Parathyroid adenoma (tissue), 2 donors: Measurements from ENCODE around the gene CAMK2D.

Experiments used
- H2AFZ ChIP-seq: fragments of 300-600 bp; sonication (generic); one replicate; pipeline ENCODE4 v1.7.0; 2017; ENCODE audit warnings: antibody characterized with exemption, mild to moderate bottlenecking
- H3K27ac ChIP-seq: fragments of 300-600 bp; sonication (generic); one replicate; pipeline ENCODE4 v1.7.0; 2017
- H3K27me3 ChIP-seq: fragments of 300-600 bp; sonication (generic); one replicate; pipeline ENCODE4 v1.7.0; 2017; ENCODE audit warnings: low read length; ENCODE audit not compliant: control insufficient read depth, insufficient read depth
- H3K36me3 ChIP-seq: fragments of 300-600 bp; sonication (generic); one replicate; pipeline ENCODE4 v1.7.0; 2017; ENCODE audit warnings: low read length; ENCODE audit not compliant: control insufficient read depth, insufficient read depth
- H3K4me1 ChIP-seq: fragments of 300-600 bp; sonication (generic); one replicate; pipeline ENCODE4 v1.7.0; 2017; ENCODE audit warnings: control low read depth
- H3K4me2 ChIP-seq: fragments of 300-600 bp; sonication (generic); one replicate; pipeline ENCODE4 v1.7.0; 2017; ENCODE audit warnings: low read length
- H3K4me3 ChIP-seq: fragments of 300-600 bp; sonication (generic); one replicate; pipeline ENCODE4 v1.7.0; 2017; ENCODE audit warnings: low read depth, low read length
- H3K79me2 ChIP-seq: fragments of 300-600 bp; sonication (generic); one replicate; pipeline ENCODE4 v1.7.0; 2017; ENCODE audit warnings: control low read depth
- H3K9ac ChIP-seq: fragments of 300-600 bp; sonication (generic); one replicate; pipeline ENCODE4 v1.7.0; 2017; ENCODE audit warnings: mild to moderate bottlenecking
- H3K9me3 ChIP-seq: fragments of 300-600 bp; sonication (generic); one replicate; pipeline ENCODE4 v1.7.0; 2017; ENCODE audit warnings: low read length; ENCODE audit not compliant: control insufficient read depth
- TF ChIP-seq, protein P1 (sequence below): fragments of 300-600 bp; sonication (generic); IDR thresholded peaks from one replicate; pipeline ENCODE4 v1.7.0; 2017; ENCODE audit warnings: antibody characterized with exemption, mild to moderate bottlenecking
- donor health status: primary hyperparathyroidism.

The CAMK2D gene

DNA sequence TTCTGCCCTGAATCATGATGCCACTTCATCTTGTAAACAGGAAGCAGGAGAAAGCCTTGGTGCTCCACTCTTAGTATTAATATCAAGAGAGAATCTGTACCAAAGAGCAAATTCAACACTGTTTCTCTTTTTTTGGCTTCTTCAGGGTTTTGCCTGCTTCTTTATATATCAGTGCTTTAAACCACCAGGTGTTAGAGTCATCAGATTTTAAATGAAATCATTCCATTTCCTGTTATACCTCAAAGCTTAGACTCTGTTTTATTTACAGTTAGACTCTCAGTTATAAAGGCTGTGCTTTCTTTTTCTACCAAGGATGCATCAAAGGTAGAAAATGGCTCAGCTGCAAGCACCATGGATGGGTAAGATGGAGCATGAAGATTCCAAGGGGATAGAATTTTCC lies 350.9 kb downstream of the CAMK2D start:
- Histone ChIP-seq H3K9me3 (no peaks in the 10 kb centered on the region), H3K4me1 (peaks cover 4% of the 10 kb centered on the region), H2AFZ (no peak overlapping the region), H3K4me2 (no peak overlapping the region), H3K9ac (no peak overlapping the region), H3K4me3 (no peak overlapping the region), H3K79me2 (no peaks in the 10 kb centered on the region), H3K27me3 (no peaks in the 10 kb centered on the region), H3K27ac (no peak overlapping the region), H3K36me3 (no peaks in the 10 kb centered on the region)
- TF ChIP-seq, protein P1, sequence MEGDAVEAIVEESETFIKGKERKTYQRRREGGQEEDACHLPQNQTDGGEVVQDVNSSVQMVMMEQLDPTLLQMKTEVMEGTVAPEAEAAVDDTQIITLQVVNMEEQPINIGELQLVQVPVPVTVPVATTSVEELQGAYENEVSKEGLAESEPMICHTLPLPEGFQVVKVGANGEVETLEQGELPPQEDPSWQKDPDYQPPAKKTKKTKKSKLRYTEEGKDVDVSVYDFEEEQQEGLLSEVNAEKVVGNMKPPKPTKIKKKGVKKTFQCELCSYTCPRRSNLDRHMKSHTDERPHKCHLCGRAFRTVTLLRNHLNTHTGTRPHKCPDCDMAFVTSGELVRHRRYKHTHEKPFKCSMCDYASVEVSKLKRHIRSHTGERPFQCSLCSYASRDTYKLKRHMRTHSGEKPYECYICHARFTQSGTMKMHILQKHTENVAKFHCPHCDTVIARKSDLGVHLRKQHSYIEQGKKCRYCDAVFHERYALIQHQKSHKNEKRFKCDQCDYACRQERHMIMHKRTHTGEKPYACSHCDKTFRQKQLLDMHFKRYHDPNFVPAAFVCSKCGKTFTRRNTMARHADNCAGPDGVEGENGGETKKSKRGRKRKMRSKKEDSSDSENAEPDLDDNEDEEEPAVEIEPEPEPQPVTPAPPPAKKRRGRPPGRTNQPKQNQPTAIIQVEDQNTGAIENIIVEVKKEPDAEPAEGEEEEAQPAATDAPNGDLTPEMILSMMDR = no peak

DNA sequence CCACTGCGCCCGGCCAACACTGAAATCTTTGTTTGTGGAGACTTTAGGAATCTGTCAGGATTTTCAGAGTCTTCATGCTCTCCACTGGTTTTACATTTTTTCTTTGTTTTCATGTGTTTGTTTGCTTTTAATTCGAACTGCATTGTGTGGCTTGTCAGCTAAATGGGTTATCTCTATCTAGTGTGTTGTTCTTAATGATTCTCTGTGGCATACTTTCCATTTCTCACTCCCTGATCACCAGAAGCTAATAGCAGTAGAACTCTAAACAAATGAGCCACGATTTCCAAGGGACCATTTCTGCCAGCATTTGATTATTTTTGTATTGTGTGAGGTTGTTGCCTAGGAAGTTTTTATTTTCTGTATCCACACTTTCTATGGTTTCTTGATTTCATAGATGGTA lies 352.4 kb downstream of the CAMK2D start:
- no peaks in the 10 kb centered on the region for H3K27me3 ChIP-seq
- H3K4me1 ChIP-seq = peaks cover 4% of the 10 kb centered on the region
- H3K79me2 ChIP-seq = no peaks in the 10 kb centered on the region
- no peaks in the 10 kb centered on the region for H3K36me3 ChIP-seq
- no peaks in the 10 kb centered on the region for H3K9me3 ChIP-seq
- H3K9ac ChIP-seq = no peak overlapping the region
- no peak overlapping the region for H2AFZ ChIP-seq
- no peak overlapping the region for H3K4me2 ChIP-seq
- TF ChIP-seq, protein P1 = no peak
- no peak overlapping the region for H3K4me3 ChIP-seq
- H3K27ac ChIP-seq = no peak overlapping the region

DNA sequence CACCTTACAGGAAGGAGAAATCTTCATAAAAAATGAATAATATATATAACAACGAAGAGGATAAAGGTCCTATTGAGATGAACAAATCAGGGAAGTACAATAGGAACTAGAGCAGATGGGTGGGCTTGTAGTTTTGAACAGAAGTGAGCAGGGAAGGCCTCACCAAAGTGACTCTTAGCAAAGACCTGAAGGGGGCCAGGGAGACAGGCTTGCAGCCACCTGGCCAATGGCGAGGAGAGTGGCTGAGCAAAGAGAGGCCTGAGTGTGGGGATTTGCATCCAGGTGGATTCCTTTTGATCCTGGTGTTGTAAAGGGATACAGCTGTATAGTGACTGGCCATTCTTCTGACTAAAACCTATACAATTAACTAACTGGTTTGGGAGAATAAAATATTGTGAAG lies 354.1 kb downstream of the CAMK2D start:
- Histone ChIP-seq H3K4me1 (peaks cover 4% of the 10 kb centered on the region), H3K9me3 (no peaks in the 10 kb centered on the region), H2AFZ (peak overlapping the region; percentile 46), H3K27ac (no peak overlapping the region), H3K36me3 (no peaks in the 10 kb centered on the region), H3K4me2 (no peak overlapping the region), H3K27me3 (no peaks in the 10 kb centered on the region), H3K9ac (no peak overlapping the region), H3K4me3 (no peak overlapping the region), H3K79me2 (no peaks in the 10 kb centered on the region)
- TF ChIP-seq, protein P1 = peak; percentile 5

DNA sequence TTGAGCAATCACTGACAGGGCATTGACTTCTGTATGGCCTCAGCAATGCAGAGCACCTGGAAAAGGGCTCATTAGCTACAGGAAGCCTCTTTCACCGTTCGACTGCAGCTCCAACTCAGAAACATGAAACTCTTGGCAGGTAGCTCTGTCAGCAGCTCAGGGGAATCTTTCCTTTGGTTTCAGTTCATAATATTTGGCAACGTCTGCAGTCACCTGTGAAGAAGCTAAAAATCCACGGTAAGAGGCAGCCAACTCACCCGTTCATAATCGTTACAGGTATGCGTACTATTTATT lies 354.9 kb downstream of the CAMK2D start:
- H3K27ac ChIP-seq = peak overlapping the region; percentile 3
- H3K9ac ChIP-seq = no peak overlapping the region
- no peak overlapping the region for H3K4me3 ChIP-seq
- H3K79me2 ChIP-seq = no peaks in the 10 kb centered on the region
- H2AFZ ChIP-seq = peak overlapping the region; percentile 46
- peaks cover 4% of the 10 kb centered on the region for H3K4me1 ChIP-seq
- no peaks in the 10 kb centered on the region for H3K9me3 ChIP-seq
- TF ChIP-seq, protein P1 = no peak
- peak overlapping the region; percentile 38 for H3K4me2 ChIP-seq
- no peaks in the 10 kb centered on the region for H3K36me3 ChIP-seq
- H3K27me3 ChIP-seq = no peaks in the 10 kb centered on the region

DNA sequence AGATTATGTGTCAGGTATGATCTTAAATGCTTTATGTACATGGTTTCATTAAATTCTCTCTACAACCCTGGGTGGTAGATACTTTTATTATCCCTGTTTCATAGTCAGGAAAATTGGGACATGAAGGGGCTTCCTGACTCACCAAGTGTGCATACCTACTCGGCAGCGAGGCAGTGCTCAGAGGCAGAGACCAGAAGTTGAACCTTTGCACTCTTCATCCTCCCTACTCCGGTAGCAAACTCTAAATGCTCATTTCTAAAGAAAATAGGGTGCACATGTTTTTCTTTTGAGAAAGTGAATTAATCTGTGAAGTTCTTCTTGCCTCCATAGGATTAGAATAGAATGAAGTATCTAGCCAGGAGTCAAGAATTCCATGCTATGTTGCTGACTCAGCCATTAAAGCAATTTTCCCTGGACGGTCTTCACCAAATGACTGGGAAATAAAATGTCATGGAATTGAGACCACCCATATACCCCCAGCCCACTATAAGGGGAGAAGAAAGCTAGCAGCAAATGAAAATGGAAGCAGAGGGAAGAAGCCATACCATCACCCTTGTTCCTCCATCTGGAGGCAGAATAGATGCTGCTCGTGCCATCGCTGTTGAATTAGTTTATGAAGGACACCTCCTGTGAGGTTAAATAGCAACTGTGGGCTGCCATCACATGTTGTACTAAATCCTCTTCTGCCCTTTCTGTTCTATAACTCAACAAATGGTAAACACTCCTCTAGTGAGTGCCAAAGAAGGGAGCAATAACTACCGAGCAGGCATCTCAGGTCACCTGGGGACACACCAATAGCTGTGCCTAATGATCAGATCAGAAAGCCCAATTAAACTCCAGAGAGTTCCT lies 355.4 kb downstream of the CAMK2D start:
- no peak overlapping the region for H3K4me3 ChIP-seq
- H3K9ac ChIP-seq = no peak overlapping the region
- H2AFZ ChIP-seq = no peak overlapping the region

More for the DNA sequence above, 355.4 kb downstream of the CAMK2D start:
- Histone ChIP-seq H3K36me3 (no peaks in the 10 kb centered on the region), H3K27me3 (no peaks in the 10 kb centered on the region), H3K4me1 (peaks cover 4% of the 10 kb centered on the region), H3K9me3 (no peaks in the 10 kb centered on the region), H3K79me2 (no peaks in the 10 kb centered on the region), H3K27ac (peak overlapping the region; percentile 3), H3K4me2 (peak overlapping the region; percentile 38)
- TF ChIP-seq, protein P1 = no peak
